HG03378 (cell line): ENCODE data around the gene KMO.

Source experiments
- ATAC-seq: cut with Tn5 transposase; IDR thresholded peaks from one replicate; pipeline ENCODE4 v1.9.1; 2021; ENCODE audit warnings: mild to moderate bottlenecking, moderate library complexity; ENCODE audit not compliant: unreplicated experiment

Gene KMO

DNA sequence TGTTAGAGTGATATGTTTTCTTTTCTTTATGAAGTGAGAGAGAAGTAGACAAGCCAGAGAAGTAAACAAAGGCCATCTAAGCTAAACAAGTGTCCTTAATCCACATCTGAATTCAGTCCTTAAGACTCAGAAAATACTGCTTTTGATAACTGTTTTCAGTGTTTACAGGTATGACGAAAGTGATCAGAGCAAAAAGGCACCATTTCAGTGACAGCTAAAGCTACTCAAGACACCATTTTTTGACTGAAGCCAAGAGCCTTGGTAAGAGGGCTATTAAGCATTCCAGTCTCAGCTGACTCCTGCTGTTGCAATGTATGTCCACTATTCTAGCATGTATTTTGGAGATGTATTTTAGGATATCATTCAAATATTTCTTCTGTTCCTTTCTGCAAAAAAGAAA, 4.1 kb downstream of the KMO start:
- ATAC-seq, result no peak

DNA sequence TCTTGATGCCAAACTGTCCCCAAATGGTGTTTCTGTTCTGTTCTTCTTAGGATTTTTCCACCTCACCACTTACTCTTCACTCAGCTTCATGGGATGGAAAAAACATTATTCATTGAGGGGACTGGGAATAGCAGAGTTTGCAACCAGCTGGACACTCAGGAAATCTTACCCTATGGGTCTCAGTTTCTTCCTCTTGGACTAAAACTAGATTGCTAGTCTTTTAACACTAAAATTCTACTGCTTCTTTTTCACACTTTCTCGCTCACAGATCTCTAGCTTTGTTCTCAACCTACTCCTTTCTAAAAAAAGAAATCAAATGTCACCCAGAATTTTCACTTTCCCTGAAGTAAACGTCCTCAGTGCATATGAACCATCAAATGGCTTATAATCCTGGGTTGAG, 4.8 kb downstream of the KMO start:
- ATAC-seq, result no peak

DNA sequence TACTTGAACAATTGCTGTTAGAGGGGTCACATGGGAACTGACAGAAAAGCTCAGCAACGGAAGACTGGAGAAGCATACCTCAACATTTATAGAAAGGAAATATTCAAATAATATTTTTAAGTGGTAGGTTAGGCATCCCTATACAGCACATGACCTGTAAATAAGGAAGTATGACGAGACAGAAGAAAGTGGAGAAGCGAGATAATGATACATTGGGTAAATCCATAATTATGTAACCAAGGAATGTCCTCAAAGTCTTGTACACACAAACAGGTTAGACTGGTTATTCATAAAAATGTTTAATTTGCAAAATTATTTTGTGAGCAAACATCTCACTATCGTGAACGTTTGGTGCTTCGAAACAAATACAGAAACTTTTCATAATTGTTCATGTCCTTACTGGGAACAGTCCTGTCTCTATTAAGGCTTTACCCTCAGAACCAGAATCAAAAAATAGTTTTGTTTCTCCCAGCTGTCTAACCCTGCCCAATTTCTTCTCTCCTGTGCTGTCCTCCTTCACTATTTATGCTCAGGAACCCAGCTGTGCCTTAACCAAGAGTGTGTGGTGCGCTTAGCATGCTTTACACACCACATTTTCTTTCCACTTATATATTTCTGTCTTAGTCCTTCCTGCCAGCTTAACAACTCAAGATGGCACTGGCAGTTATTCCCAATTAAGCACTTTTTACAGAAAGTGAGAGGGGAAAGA, 10.2 kb downstream of the KMO start:
- ATAC-seq, result no peak

DNA sequence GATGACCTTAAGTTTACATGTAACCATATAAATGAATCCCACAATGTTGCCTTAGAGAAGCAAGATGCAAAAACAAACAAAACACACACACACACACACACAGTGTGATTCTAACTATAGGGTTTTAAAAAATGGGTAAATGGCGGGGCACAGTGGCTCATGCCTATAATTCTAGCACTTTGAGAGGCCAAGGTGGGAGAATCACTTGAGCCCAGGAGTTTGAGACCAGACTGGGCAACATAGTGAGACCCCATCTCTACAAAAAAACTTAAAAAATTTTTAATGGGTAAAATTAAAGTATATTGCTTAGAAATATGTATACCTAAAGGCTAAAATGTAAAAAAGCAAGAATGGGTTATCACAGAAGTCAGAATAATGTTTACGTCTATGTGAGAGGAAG, 15.8 kb downstream of the KMO start:
- ATAC-seq, result no peak

DNA sequence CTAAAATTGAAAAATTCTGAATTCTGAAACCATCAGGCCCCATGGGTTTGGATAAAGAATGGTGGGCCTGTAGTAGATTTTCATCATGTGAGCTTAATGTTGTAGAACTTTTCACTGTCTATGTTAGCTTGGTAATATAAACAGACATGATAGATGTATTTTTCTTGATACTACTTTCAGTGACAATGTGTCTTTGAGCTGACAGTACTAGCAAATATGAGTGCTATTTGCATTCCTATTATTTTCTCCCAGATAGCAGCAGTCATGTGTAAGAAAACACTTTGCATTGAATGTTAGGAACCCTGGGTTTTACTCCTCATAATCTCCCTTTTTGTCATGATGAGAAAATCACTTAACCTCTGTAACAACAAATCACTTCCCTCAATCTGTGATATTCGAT, 18.1 kb downstream of the KMO start:
- no peak for ATAC-seq

DNA sequence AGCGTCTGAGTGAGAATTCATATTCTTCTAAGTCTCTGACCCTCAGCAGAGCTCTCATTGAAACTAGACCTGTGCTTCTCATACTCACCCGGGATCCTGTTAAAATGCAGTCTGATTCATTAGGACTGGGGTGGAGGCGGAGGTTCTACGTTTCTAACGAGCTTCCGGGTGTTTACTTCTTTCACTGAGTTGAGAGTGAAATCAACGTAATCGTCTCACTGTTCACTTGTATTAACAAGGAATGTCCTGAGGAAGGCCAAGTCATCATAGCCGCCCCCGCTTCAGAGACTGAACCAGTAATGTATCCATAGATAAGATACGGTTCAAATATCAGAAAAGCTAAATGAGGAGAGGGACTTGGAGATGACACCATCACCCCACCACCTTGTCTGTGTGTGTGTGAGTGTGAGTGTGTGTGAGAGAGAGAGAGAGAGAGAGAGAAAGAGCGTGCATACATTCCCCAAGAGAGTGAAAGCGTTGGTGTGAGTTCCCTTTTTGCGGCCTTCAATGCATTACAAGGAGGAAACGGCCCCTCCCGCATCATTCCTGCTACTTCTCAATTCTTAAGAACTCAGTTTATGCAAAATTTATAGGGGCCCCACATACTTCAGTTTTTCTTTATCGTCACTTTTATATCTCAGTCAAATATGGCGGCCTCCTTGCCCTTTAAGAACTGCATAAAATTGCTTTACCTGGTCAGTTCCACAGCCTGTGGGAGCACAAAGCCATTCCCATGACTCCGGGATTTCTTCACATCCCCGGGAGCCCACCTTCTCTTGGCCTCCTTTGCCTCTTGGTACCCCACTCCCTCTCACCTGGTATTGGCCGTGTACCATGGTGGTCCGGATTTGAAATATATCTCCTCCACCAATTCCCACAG, 19.8 kb downstream of the KMO start:
- ATAC-seq, result peak; percentile 69

DNA sequence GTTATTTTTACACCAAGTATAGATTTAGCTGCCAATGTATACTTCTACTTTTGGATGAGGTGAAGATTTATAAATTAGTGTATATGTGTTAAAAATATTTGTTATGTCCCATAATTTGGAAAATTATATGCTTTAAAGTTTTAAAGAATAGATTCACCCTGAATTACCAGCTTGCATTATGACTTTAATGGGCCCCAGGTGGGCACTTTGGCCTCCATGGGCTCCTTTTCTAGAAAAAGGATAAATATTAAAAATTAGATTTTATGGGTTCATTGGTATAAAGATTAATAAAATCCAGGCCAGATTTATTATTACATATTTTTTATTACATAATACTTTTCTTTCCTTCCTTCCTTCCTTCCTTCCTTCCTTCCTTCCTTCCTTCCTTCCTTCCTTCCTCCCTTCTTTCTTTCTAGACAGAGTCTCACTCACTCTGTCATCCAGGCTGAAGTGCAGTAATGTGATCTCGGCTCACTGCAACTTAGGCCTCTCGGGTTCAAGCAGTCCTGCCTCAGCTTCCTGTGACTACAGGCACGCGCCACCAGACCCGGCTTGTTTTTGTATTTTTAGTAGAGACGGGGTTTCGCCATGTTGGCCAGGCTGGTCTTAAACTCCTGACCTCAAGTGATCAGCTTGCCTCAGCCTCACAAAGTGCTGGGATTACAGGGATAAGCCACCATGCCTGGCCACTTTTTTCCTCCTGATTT, 21.9 kb downstream of the KMO start:
- no peak for ATAC-seq

DNA sequence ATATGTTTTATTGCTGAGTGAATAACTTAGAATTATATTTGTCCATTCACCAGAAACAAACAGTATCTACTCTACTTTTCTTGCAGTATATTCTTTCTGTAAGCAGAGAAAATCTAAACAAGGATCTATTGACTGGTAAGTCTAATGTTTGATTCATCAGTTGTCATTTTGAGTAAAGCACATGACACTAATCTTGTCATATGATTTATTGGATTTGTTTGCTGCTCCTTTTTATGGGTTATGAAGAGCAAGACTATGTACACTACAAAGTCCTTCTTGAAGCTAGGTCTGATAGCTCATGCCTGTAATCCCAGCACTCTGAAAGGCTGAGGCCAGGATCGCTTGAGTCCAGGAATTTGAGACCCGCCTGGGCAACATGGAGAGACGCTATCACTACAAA, 23.3 kb downstream of the KMO start:
- ATAC-seq, result no peak

DNA sequence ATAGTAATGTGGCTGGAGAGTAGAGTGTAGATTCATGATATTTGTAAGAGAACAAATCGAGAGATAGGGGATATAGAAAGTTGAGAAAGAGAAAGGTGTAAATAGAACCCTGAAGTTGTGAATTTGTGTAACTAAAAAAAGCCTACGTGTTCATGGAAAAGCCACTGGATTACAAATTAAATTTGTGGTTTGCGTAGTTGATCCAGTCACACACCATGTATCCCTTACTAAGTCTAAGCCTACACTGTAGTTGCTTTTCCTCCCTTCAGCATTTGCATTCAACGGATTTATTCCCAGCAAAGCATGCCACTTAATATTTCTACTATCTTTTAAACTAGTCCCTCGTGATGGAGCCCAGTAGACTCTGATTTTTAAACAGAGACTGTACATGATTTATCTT, 24.9 kb downstream of the KMO start:
- no peak for ATAC-seq

DNA sequence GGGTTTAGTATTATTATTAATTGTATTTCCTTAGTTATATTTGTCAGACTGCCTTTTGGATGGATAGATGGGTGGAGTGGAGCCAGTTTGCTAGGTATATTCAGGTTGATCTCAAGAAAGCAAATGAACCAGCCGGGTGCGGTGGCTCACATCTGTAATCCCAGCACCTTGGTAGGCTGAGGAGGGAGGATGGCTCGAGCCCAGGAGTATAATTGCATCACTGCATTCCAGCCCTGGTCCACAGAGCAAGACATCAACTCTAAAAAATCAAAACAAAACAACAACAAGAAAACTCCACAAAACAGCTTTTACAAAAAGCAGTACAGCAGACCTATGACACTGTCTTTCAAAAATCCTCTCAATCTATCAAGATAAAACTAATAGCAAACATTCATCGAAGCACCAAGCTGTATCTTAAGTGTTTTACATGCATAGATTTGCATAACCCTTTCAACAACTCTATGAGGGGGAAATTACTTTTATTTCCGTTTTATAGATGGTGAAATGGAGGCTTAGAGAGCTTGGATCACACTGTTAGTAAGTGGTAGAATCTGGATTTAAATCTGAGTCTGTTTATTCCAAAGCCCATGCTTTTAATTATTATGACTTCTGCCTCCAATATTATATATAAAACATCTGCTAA, 25.5 kb downstream of the KMO start:
- ATAC-seq, result no peak

DNA sequence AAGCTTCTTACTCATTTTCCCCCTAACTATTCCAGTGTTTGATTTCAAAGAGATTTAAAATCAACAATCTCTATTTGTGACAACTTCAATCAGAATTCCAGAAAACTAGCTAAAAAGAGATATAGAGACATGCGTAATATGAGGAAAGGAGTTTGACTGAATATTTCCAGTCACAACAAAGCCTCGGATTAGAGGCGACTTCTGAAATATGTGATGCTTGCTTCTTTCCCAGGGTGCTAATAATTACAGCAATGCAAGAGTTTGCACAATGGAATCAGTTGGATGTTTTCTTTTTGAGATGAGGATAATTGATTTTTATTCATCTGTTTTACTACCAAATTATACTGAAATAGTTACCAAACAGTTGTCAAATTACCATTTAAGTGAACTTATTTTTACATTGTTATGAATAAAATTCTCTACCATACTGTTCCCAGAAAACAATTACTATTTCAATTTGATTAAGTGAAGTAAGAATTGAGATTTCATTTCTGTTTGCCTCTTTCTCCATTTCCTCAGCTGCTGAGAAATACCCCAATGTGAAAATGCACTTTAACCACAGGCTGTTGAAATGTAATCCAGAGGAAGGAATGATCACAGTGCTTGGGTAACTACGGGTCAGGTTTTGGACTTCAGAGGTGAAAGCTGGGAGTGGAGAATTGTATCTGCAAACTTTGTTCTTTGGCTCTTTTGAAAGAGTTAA, 28.1 kb downstream of the KMO start:
- ATAC-seq, result no peak

DNA sequence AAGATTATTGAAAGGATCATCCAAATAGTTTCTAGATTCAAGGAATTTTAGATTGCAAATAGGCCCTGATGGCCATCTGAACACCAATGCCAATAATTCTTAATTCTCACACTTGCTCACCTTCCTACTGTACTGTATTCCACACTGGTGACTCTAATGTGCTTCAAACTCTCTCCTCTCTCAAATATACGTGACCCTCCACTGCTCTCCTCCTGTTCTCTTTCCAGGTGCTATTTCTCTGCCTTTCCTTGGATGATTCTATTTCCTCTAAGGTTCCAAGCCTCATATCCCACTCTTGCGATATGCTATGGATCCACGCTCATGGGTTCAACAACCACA, 28.6 kb downstream of the KMO start:
- ATAC-seq, result no peak

DNA sequence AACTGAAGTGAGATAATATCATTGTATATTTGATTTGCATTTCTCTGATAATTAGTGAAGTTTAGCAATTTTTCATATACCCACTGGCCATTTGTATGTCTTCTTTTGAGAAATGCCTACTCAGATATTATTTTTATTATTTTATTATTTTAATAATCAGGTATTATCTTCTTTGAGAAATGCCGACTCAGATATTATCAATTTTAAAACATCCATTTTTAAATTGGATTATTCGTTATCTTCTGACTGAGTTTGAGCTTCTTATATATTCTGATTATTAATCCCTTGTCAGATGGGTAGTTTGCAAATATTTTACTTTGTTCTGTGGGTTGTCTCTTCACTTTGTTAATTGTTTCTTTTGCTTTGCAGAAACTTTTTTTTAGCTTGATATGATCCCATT, 37.7 kb downstream of the KMO start:
- no peak for ATAC-seq

DNA sequence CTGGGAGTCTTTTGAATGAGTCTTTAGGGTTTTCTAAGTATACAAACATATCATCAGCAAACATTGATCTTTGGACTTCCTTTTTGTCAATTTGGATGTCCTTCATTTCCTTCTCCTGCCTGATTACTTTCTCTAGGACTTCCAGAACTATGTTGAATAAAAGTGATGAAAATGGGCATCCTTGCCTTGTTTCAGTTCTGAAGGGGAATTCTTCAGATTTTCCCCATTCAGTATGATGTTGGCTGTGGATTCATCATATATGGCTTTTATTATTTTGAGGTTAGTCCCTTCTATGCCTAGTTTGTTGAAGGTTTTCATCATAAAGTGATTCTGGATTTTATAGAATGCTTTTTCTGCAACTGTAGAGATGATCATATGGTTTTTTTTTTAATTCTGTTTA, 42.0 kb downstream of the KMO start:
- ATAC-seq, result no peak

DNA sequence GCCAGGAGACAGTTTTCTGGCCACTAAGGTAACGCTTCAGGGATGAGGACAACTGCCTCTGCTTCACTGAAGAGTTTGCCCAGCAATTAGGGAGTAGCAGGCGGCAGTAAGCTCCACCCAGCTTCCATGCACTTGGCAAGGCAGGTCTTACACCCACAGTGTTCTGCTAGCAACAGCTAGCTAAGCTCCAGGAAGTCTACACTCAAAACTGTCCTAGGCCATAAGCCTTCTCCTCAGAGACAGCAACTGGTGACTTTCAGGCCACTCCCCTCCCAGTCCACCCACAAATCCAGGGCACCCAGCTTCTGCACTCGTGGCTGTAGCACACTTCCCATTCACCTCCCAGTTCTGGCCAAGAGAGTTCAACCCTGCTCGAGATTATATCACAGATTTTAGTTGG, 47.3 kb downstream of the KMO start:
- no peak for ATAC-seq

DNA sequence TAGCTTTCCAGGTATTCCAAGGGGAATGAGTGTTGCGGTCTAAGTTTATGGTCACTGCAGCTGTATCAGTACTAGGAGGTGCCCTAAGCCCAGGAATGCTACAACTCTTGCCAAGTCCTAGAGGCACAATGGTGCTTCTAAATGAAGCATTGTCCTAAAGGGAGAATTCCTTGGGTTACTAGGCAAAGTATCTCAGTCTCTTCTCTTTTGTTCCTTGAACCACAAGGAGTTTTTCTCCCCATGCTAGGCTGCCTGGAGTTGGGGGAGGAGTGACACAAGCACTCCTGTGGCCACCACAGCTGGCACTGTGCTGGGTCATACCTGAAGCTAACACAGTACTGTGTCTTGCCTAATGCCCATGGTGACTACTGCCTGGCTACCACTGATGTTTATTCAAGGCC, 50.7 kb downstream of the KMO start:
- ATAC-seq, result no peak

DNA sequence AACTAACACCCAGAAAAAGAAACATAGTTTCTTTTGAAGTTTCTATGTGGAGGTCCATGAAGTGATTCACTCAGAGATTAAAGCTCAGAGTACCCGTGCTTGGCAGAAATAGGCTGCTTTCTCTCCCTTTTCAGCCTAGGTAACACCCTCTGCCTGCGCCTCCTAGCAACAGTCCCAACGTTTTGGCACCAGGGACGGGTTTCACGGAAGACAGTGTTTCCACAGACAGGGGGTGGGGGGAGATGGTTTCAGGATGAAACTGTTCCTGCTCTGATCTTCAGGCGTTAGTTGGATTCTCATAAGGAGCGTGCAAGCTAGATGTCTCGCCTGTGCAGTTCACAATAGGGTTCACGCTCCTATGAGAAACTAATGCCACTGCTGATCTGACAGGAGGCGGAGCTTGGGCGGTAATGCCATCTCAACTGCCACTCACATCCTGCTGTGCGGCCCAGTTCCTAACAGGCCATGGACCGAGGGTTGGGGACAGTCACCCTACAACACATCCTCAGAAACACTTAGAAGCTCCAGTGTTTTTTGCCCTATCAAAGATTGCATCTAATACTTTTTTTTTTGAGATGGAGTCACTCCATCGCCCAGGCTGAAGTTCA, 54.8 kb downstream of the KMO start:
- ATAC-seq, result no peak

DNA sequence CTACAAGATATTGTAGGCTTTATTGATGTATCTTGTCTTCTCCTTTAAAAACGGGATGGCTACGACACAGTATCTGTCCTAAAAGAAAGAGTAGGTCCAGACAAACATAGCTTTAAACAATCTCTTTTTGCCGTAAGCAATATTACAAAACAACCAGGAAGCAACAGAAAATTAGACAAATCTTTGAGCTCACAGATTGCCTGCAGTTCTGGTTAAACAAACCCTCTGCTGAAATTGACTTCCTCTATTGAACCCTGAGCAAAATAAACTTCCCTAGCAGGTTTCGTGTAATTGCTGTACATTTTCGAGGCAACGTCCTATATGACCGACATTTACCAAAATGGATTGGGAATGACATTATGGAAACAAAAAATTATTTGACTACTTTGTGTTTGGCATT, 57.3 kb downstream of the KMO start:
- ATAC-seq, result no peak

DNA sequence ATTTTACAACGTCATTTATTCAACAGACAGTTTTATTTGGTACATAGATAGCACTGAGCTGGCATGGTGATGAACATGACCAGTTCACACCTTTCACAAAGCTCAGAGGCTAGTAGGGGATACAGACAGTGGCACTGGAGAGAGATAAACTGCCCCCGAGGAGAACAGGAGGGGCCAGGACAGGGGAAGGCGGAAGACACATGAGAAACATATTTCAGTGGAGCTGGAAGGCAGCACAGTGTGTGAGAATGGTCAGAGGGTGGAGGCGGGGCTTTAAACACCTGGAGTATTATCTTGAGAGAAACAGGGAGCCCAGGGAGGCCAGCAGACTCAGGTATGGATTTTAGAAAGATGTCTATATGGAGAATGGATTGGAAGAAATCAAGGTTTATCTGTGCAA, 58.5 kb downstream of the KMO start:
- no peak for ATAC-seq

DNA sequence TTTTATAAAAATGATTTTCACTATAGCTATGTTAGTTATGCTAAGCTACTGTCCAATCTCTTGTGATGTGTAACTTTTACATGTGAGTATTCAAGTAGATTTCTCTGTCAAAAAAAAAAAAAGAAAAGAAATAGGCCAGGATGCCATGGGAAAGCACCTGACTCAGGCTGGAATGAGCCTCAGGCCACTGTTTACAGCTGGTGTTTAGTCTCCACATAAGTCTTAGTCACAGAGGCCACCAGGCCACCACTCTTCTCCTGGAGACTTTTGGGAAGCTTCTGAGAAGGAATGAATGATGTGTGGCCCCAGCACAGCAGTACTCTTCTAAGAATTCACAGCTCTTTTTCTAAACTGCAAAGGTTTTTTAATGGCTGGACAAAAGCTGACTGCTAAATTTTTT, 59.1 kb downstream of the KMO start:
- no peak for ATAC-seq

DNA sequence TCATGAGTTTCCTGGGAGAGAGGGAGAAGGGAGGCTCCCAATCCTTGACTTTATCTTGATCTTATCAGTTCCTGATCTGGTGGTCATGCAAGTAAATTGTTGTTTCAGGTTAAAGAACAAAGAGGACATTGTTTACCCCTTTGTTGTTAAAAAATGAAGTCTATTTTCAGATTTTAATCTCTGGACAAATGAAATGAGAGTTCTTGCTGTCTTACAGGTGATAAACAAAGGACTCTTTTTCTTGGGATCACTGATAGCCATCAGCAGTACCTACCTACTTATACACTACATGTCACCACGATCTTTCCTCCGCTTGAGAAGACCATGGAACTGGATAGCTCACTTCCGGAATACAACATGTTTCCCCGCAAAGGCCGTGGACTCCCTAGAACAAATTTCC, 59.6 kb downstream of the KMO start:
- ATAC-seq, result no peak
